DOHH2 (cell line): ENCODE results near the gene TCP10L.

Experiments used
- EZH2phosphoT487 ChIP-seq: fragments of 200-600 bp; sonication (generic); IDR thresholded peaks from 2 replicates; pipeline ENCODE4 v1.6.1; 2017; ENCODE audit warnings: borderline replicate concordance, mild to moderate bottlenecking, antibody characterized with exemption, low read length, moderate library complexity, mixed read lengths
- TF ChIP-seq, protein P1 (sequence below): fragments of 200-600 bp; sonication (generic); IDR thresholded peaks from one replicate; pipeline ENCODE4 v1.5.1; 2014; ENCODE audit warnings: antibody characterized with exemption, mild to moderate bottlenecking, low read depth, low read length; ENCODE audit not compliant: poor library complexity, severe bottlenecking

DNA sequence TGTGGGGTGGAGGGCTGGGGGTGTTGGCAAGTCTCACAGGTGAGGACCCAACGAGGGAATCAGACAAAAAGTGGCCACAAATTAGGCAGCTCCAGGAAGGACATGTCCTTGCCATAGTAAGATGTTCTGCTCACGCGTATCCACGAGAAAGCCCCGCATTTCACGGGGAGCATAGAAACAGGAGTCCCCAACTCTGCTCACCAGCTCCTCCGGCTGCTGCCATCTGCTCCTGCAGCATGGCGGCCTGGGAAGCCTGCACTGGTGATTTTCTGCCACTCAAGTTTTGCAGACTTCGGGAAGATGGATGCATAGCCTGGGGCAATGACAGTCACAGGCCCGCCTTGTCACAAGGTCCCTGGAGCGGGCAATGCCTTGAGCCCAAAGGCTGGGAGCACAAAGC lies 9.3 kb downstream of the TCP10L start:
- TF ChIP-seq, protein P1, sequence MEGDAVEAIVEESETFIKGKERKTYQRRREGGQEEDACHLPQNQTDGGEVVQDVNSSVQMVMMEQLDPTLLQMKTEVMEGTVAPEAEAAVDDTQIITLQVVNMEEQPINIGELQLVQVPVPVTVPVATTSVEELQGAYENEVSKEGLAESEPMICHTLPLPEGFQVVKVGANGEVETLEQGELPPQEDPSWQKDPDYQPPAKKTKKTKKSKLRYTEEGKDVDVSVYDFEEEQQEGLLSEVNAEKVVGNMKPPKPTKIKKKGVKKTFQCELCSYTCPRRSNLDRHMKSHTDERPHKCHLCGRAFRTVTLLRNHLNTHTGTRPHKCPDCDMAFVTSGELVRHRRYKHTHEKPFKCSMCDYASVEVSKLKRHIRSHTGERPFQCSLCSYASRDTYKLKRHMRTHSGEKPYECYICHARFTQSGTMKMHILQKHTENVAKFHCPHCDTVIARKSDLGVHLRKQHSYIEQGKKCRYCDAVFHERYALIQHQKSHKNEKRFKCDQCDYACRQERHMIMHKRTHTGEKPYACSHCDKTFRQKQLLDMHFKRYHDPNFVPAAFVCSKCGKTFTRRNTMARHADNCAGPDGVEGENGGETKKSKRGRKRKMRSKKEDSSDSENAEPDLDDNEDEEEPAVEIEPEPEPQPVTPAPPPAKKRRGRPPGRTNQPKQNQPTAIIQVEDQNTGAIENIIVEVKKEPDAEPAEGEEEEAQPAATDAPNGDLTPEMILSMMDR: no peak
- no peak for TF ChIP-seq EZH2phosphoT487
